Activated T-cell treated with anti-CD3 and anti-CD28 coated beads for 4 hours (primary cell): Measurements from ENCODE around the gene BICDL1.
A peak's percentile ranks its signal among the peaks of the same experiment; 100 is the strongest.

Experiments used
- DNase-seq: peaks from one replicate; pipeline ENCODE4 v3.0.0-alpha.2; 2020

The BICDL1 gene

DNA sequence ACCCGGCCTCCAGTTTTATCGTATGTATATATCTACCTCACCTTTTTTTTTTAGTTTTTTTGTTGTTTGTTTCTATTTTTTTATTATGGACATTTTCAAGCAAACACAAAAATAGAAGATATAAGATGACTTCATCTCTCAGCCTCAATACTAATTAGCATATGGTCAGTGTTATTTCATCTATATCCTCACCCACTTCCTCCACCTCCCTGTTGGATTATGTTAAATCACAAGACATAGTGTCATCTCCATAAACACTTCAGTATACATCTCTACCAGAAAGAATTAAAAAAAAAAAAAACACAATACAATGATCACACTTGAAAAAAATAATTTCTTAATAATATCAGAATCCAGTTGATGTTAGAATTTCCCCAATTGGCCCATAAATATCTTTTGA, 92.6 kb downstream of the BICDL1 start:
- no peak for DNase-seq

DNA sequence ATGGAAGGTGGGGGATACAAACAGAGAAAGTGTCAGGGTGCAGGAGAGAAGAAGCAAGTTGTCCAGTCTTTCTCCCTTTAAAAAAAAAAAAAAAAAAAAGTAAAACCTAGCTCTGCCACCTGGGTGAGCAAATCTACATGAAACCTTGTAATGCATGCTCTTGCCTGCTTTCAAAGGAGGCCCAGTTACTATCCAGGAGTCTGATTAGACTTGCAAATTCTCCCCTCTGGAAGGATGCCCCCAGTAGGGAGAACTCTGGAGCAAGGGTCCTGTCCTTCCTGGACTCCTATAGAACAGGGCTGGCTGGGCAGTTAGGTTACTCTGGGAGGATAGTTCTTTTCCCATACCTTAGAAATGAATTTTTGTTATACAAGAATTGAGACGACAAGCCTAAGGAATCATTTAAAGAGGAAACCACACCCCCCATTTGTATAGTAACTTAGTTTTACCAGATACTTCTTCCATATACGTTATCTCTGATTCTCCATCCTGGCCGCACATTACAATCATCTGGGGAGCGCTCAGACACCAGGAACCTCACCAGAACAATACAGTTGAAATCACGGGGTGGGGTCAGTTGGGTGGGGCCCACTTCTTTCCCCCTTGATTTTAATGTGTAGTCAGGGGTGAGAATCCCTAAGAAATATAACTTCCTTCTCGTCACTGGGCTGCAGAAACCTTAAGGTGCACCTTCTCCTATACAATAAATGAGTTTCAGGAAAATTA, 97.0 kb downstream of the BICDL1 start:
- DNase-seq: no peak

DNA sequence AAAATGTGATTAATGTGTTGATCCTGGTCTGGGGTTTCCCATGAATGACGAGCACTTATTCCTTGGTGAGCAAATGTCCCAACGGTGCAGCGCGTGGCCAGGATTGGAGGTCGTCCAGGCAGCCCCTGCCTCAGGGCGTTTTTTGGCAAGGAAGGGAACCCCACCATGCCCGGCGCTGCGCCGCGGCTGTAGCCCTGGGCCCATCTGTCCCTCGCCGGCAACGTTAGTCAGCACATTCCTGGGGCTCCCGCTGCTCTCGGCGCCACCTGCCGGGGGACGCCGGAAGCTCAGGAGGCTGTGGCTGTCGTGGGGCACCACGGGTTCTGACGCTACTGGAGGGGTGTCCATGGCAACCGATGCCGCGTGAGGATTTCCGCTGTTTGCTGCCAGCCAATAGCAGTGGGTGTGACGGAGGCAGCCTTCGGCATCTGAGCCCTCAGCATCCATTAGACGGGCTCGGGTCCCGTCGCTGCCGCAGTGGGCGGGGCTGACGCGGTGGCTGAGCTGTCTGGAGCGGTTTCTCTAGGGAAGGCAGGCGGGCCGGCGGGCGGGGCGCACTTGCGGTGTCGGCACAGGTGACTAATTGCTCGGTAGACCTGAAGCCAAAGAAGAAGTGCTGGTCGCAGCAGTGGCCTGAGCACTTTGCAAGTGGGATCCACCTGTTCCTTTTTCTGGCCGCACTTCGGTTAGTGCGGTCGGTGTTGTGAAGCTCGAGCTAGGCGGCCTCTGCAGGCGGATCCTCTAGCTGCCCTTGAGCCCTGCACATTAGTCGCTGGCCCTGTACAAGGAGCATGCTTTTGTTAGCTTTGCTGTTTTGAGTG, 98.0 kb downstream of the BICDL1 start:
- peak; percentile 99 for DNase-seq

DNA sequence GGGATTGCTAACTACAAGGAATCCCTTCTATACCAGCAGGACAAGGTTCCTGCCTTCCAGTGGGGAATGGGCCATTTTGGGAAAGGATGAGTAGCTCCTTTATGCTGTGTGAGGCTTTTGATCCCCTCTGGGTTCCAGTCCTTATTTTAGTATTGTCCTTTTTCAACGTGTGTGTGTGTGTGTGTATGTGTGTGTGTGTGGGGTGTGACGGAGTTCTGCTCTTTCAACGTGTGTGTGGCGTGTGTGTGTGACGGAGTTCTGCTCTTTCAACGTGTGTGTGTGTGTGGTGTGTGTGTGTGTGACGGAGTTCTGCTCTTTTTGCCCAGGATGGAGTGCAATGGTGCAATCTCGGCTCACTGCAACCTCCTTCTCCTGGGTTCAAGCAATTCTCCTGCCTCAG, 100.1 kb downstream of the BICDL1 start:
- no peak for DNase-seq

DNA sequence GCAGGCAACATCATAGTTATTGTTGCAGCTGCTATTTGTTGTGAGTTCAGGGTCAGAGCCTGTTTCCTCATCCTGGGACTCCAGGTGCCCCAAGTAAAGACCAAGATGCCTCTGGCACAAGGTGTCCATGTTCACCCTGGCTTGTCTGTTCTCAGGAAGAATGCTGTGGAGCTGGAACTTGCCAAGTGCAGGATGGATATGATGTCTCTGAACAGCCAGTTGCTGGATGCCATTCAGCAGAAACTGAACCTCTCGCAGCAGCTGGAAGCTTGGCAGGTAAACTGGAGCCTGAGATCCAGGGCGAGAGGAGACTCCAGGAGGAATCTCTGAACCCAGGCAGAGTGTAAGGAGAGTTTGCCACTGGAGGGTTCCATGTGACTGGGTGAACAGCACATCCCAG, 100.8 kb downstream of the BICDL1 start:
- DNase-seq: no peak

DNA sequence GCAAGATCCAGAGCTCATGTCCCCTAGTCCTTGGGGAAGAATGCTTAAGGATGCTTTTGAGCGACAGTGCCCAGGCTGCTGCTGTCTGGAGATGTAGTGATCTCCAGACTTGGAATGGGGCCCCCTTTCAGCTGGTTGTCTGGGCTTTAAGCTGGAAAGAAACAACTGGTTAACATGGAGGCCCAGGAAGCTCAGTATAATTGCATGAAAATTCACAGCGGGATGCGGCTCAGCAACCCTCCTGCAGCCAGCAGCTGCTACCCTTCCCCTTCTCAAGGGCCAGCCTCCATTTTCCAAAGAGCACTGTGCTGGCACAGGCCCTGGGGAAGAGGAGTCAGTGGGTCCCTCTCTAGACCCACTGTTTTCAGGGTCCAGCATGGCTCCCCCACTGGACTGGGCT, 101.2 kb downstream of the BICDL1 start:
- DNase-seq: no peak

DNA sequence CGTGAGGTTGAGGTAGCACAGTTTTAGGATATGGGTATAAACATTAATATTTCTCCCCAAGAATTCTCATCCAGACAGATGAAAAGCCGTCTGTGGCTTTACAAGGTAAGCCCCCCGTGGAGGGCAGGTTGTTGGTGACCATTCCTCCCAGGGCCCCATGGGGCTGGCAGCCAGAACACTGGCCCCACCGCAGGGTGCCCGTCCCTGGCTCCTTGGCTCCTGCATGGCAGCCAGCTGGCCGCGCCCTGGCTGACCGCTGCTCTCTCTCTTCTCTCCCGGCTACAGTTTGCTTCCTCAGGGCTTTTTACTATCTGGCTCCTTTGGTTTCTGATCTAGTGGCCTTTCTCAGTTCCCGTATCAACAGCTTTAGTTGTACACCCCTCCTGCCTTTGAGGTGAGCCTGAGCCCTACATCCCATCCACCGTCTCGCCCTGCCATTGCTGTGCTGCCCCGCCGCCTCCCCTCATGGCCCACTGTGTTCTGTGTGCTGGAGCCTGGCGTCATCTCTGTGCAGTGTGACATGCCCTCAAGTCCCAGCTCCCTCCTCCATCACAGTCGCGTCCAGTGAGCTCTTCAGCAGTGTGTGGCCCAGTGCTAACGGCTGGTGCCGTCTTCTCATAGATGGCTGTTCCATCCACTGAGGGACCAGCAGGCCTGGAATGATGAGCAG, 101.7 kb downstream of the BICDL1 start:
- no peak for DNase-seq

DNA sequence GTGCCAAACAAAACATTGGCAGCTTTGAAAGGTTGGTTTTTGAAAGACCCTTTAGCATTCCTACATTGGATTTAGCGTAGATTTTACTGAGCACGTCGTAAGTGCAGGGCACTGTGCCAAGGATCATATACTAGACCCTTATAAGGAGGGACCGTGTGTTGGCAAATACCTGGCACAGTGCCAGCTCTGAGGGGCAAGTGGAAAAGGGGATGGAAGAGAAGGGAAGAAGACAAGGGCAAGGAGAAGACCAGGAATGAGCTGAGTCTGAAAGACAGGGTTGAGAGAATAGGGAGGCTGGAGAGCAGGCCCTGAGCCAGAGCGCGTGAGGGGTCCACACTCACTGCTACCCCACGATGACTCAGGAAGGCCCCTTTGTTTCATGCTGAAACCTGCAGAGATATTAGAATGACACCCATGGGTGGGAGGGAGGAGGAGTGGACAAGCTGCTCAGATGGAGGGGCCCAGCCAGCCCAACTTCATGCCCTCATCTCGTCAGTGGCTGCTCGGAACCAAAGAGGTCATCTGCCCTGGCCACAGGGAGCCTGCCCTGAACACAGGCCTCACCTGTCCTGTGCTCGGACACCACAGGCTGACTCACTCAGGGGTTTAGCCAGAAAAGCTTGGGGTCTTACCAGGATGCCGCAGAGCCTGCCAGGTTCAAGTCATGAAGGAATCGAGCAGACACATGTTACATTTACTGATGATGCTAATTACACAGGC, 102.5 kb downstream of the BICDL1 start:
- no peak for DNase-seq

DNA sequence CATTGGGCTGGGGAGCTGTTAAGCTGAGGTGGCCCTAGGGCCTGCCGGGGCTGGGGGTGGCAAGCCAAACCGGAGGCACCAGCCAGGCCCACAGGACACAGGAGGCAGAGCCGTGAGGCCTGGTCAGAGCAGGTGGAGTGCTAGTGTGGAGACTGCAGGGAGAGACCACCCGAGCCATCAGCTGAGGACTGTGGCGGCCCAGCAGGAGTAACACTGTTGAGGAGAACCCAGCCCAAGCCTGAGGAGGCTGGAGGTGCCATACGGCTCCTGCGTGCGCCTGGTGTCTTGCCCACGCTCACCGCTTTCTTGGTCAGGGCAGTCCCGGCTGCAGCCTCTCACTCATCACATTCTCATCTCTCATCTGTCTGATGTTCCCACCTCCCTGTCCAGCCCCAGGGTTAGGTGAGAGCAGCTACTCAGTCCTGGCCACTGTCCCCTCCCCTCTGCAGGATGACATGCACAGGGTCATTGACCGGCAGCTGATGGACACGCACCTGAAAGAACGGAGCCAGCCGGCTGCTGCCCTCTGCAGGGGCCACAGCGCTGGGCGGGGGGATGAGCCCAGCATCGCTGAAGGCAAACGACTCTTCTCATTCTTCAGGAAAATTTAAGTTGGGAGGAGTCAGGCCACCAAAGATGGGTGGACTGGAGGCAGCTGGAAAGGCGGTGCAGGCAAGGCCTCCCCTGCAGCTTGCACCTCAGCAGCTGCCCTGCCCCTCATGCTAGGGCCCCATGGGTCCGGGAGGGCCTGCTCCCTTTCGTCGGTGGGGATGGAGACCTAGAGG, 103.7 kb downstream of the BICDL1 start:
- no peak for DNase-seq

DNA sequence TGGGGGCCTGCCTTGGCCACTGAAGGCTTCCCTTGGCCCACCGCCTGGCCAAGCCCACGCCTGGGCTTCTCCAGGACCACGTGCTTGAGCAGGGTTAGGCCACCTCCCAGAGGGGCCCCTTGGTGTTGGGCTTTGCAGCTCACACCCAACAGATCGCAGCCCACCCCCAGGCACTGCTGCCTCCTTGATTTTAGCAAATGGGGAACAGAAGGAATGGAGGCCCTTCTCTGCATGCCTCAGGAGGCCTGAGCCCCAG, 104.2 kb downstream of the BICDL1 start:
- DNase-seq: no peak

DNA sequence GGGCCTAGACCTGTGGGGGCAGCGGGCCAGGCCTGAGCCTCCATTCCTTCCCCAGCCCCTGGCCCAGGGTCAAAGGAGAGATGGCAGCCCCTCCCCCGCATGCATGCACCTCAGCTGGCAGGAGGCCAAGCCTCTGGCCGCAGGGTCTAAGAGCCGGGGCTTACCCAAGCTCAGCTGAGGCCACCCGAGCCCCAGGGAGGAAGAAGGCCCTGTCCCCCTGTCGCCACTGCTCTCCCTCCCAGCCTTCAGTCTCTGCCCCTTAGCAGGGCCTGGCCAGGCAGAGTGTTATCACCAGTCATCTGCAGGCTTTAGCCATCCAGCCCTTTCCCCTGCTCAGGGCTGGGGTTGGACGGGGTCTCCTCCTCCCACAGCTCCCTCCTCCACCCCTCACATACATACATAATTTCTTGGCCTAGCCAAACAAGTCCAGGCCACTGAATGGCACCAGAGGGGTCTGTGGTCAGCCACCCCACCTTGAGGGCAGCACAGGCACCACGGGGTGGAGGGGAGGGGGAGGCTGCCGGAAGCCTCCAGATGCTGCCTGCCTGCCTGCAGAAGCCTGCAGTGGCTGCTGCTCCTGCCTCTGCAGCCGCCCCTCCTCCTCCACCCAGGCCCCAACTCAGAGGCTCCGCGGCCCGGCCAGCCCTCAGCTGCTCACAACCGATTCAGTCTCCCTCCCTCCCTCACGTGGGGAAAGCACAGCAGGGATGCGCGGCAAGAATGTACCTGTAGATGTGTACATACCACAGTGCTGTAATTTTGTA, 104.7 kb downstream of the BICDL1 start:
- DNase-seq: no peak

DNA sequence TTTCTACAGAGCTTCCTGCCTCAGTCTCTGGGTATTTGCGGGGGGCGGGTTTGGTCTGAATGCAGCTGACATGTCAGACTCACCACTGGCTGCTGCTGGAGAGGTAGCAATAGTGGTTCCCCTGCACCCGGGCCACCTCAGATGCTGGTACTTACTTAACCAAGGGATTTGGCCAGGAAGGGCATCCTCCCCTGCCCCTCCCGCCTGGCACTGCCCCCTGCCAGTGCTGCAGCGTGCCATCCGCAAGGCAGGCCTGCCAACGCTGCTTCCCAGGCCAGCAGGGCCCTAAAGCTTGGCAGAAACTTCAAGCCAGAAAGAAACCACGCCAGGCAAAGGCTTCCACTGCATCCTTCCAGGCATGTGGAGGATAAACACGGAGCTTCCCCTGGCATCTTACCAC, 105.4 kb downstream of the BICDL1 start:
- no peak for DNase-seq

DNA sequence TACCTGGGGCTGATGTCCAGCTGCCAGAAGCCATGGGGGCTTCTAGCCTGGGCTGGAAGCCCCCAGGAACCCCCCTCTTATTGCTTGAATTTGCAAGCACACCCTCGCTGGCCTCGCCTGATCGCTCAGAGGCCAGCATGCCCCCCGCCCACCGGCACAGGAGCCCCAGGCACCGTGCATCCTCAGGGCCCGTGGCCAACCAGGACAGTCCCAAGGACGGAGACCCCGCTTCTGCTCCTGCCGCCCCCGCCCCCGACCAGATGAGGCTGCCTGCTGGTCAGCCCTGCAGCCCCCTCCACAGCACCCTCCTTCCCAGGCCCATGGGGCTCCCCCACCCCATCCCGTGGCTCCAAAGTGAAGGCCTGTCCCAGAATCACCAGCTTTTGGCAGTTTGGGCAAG, 106.3 kb downstream of the BICDL1 start:
- no peak for DNase-seq

DNA sequence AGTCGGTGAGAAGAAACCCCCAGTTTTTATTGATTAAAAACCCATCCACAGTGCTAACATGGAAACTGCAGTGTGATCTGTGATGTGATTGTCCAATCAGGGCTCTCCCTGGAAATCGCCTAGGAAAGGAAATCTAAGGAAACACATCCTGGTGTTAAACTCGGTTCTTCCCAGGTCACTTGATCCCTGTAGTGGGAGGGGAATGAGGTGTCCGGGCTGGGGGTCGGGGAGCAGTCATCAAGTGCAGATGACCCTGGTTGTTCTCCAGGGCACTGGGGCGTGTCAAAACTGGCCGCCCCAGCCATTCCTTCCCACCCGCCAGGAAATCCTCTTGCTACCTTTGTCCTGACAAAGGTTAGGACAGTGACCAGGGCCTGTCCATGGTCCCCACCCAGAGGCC, 106.7 kb downstream of the BICDL1 start:
- DNase-seq: no peak

DNA sequence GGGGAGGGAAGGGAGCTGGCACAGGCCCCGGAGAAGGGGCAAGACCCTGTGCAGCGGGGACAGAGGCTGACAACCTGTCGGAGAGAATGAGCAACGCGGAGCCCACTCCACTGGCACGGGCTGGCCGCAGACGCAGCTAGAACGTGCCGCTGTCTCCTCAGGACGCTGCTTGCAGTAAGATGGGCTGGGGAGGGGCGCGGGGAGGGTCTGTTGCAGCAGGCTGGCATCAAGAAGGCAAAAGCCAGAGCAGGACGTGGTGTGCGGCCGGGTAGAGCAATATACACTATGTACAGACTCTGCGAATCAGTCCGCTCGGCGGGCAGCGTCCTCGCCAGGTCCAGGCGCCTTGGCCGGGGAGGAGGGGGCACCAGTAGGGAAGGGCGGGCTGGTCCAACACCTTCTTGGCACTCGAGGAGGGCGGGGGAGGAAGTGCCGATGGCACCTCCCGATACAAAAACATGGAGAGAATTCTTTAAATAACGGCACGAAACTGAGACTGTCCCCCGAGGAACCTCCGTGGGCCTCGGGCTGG, 107.7 kb downstream of the BICDL1 start:
- DNase-seq: no peak

DNA sequence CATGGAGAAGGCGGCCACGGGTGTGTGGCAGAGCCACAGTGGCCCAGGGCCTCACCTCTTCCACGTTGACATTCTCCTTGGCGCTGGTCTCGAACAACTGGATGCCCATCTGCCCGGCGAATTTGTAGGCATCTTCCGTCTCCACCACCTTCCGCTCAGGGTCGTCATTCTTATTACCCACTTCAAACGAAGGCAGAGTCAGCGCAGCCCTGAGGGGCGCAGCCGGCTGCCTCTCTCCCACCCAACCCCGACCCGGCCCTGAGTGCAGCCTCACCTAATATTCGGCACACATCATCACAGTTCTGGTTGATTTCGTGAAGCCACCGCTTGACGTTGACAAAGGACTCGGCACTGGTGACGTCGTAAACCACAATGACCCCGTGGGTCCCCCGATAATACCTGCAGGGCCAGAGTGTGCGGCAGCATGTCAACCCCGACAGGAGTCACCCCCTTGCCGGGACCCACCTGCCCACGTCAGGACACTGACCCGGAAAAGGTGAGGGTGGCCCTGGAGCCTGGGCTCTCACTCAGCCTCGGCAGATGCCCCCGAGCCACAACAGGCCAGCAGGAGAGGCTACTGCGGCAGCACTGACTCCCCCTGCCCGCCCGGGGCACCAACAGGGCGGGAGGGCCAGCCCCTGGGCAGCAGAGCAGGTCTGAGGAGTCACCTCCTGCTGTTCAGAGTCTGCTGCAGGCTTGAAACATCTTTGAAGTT, 109.9 kb downstream of the BICDL1 start:
- no peak for DNase-seq

DNA sequence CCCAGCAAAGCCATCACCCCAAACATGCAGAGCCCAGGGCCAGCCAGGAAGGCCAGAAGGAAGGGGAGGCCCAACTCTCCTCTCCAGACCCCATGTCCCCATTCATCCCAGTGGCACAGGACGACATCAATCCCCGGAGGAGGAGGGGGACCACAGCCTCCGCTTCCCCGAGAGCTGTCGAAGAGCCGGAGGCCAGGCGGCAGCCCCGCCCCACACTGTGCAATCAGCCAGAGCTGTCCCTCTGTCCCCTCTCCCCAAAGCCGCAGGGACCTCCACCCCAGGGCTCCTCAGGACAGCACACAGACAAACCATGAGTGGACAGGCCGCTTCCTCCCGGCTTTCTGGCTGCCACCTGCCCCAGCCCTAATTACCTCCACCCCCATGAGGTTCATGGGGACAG, 110.7 kb downstream of the BICDL1 start:
- DNase-seq: no peak

DNA sequence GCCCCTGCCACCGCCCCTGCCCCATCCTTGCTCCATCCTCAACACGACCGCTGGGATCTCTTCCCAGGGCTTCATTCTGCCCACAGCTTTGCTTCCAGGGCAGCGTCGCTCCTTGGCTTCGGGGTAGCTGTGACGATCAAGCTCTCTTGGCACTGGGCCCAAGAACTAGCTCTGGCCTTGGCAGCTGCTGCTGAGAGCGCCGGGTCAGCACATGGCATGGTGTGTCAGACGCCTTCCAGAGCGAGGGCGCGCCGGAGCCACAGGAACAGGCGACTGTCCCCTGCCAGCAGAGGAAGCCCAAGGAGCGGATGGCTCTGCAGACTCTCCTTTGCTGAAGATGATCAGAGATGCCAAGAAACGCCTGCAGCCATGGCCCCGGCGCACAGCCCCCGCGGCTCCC, 111.6 kb downstream of the BICDL1 start:
- no peak for DNase-seq

DNA sequence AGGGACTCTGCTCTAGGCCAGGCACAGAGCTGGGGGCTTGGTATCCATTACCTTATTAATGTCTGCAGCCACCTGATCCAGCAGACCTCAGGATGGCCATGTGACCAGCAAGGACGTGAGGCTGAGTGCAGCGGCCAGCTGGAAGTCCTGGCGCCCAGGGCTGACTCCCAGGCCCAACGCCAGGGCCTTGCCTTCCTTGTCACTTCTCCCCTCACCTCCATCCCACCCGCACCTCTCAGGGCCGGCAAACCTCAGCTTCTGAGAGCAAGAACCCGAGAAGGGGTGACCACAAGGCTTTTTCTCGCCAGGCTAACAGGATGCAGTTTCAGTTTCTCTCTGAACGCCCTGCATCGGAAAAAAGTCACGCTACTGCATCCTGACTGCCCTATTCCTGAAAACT, 112.1 kb downstream of the BICDL1 start:
- no peak for DNase-seq

DNA sequence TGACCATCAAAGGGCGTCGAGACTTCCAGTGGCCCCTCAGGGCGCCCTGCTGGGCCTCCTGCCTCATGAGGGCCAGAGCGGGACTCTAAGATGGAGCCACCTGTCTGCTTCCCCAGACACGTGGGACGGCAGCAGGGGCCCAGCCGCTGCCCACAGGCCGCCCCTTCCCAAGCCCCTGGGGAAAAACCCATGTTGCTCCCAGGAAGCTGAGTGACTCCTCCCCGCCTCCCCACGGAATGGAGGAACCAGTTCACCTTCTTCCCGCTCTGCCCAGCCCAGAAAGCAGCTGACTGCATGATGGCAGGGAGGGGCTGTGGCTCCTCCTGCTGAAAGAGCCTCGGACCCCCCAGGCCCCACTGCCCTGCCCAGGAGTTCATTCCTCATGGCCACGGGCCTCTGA, 112.6 kb downstream of the BICDL1 start:
- no peak for DNase-seq
